Activated CD8-positive, alpha-beta T cell treated with anti-CD3 and anti-CD28 coated beads for 36 hours (primary cell): ENCODE measurements around the gene NUDT14. TPM values are rescaled to one million over a fixed set of nuclear protein-coding genes. Genes with fewer than 3 reads are reported as not detected.

Experiments used
- ATAC-seq: fragments of 200-7000 bp; cut with Tn5 transposase; one replicate; pipeline ENCODE4 v1.10.0; 2021; ENCODE audit warnings: mild to moderate bottlenecking, moderate library complexity
- CTCF ChIA-PET: fragments of 350-600 bp; sonication (Branson Sonifier 250); formaldehyde crosslinking; loops from one replicate; lab custom pipeline; 2021; ENCODE audit warnings: antibody characterized with exemption; lab: Charles Lee
- POLR2A ChIA-PET: fragments of 350-600 bp; sonication (Branson Sonifier 250); formaldehyde crosslinking; loops from one replicate; lab custom pipeline; 2021; ENCODE audit warnings: antibody characterized with exemption; lab: Charles Lee
- DNase-seq: peaks from one replicate; pipeline ENCODE4 v3.0.0-alpha.2; 2020
- H3K27ac Mint-ChIP-seq: one replicate; pipeline ENCODE4 v1.8.0; 2021; ENCODE audit warnings: mild to moderate bottlenecking, mixed read lengths
- H3K27me3 Mint-ChIP-seq: one replicate; pipeline ENCODE4 v1.8.0; 2021; ENCODE audit warnings: mixed read lengths
- H3K36me3 Mint-ChIP-seq: one replicate; pipeline ENCODE4 v1.8.0; 2021; ENCODE audit warnings: low read depth, mixed read lengths
- H3K4me1 Mint-ChIP-seq: one replicate; pipeline ENCODE4 v1.8.0; 2021; ENCODE audit warnings: low read depth, mixed read lengths
- H3K4me3 Mint-ChIP-seq: one replicate; pipeline ENCODE4 v1.8.0; 2021; ENCODE audit warnings: mild to moderate bottlenecking, moderate library complexity, mixed read lengths
- H3K9me3 Mint-ChIP-seq: one replicate; pipeline ENCODE4 v1.8.0; 2021; ENCODE audit warnings: mixed read lengths
- CTCF ChIP-seq: fragments of 200-600 bp; IDR thresholded peaks from one replicate; pipeline ENCODE4 v1.8.0; 2022; ENCODE audit warnings: antibody characterized with exemption, mild to moderate bottlenecking
- intact Hi-C: fragments of 100-400 bp; cut with micrococcal nuclease; formaldehyde crosslinking; loops from one replicate; pipeline ENCODE4 v1.10.0; 2022
- total RNA-seq, 2 experiments: library from RNA; stranded (reverse); gene quantifications; one replicate each; pipeline ENCODE4 v1.2.3, GENCODE V29; 2021

Gene NUDT14
- total RNA-seq, 2 experiments from 2014 or later: 9.3 to 9.7 TPM

DNA sequence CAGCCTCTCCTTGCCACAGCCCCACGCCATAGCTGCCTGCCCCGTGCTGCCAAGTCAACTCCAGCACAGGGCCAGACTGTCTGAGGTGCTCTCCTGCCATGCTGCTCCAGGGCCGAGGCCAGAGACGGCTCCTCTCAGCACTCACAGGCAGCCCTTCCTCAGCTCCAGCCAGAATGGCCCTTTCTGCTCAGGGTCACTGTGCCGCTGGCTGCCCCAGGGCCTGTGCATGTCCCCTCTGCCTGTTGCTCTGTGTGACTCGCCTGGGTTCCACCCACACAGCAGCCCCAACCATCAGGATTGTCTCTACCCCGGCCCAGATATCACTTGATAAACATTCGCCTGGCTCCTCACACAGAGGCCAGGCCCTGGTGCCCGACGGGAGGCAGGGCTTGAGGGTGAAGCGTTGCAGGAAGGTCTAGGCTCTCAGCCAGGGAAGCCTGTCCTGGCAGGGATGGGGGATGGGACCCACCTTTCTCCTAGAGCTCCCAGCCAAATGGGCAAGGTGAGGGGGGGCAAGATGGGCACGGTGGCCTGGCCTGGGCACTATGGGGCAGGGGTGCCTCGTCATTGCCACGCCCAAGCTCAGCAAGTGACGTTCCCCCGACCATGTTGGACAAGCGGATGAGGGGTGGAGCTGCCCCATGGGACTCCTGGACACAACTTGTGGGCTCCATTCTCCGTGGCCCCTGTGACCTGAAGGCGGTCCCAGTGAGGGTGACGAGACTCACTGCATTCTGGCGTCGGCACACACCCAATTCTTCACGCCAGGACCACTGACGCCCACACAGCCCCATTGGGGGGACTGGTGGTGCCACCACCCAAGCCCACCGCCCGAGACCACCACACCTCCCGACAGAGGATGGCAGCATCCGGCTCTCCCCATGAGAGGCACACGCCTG is 39.8 kb upstream of the NUDT14 start:
- ChIA-PET CTCF (no interaction called here), POLR2A (no interaction called here)
- H3K4me3 Mint-ChIP-seq: no peak overlapping the region
- H3K4me1 Mint-ChIP-seq: no peaks in the 10 kb centered on the region
- no peaks in the 10 kb centered on the region for H3K9me3 Mint-ChIP-seq
- peaks cover 4% of the 10 kb centered on the region for H3K36me3 Mint-ChIP-seq
- intact Hi-C loops: no loop called here
- no peak for DNase-seq
- no peak overlapping the region for H3K27ac Mint-ChIP-seq
- TF ChIP-seq CTCF: no peak
- no peak for ATAC-seq
- no peaks in the 10 kb centered on the region for H3K27me3 Mint-ChIP-seq

GRCh38 chr14:105219753-105220152 is 38.6 kb upstream of the NUDT14 start:
- Mint-ChIP-seq H3K9me3 (no peaks in the 10 kb centered on the region), H3K36me3 (peaks cover 4% of the 10 kb centered on the region), H3K4me1 (no peaks in the 10 kb centered on the region), H3K4me3 (no peak overlapping the region), H3K27ac (no peak overlapping the region), H3K27me3 (no peaks in the 10 kb centered on the region)
- DNase-seq: no peak
- POLR2A ChIA-PET: no interaction called here
- intact Hi-C loops: no loop called here
- no peak for ATAC-seq
- TF ChIP-seq CTCF: no peak
- CTCF ChIA-PET: no interaction called here

DNA sequence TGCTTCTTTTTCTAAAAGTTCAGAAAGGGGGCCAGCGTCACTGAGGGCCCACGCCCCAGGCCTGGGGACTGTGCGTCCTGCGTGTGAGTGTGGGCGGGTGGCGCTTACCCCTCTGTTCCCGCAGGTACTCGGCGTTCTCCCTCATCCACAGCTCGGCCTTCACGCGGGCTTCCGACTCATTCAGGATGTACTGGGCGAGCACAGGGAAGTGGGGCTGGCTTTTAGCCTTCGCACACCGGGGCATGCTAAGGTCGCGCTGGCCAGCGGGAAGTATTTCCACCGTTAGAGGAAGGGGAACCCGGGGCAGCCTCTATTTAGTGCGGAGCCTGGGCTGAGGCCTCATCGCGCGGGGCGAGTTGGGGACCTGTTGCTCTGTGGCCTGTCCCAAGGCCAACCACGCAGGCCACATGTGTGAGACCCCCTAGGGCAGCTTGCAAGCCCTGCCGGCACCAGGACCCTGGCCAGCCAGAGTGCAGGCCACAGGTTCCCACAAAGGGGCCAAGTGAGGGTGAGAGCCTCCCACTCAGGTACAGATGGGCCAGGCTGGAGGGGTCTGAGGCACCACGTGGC is 38.0 kb upstream of the NUDT14 start:
- no peaks in the 10 kb centered on the region for H3K4me1 Mint-ChIP-seq
- no peaks in the 10 kb centered on the region for H3K9me3 Mint-ChIP-seq
- H3K36me3 Mint-ChIP-seq: peaks cover 4% of the 10 kb centered on the region
- TF ChIP-seq CTCF: no peak
- intact Hi-C loops: no loop called here
- DNase-seq: no peak
- H3K4me3 Mint-ChIP-seq: no peak overlapping the region
- POLR2A ChIA-PET: no interaction called here
- CTCF ChIA-PET: no interaction called here
- ATAC-seq: no peak
- no peaks in the 10 kb centered on the region for H3K27me3 Mint-ChIP-seq
- H3K27ac Mint-ChIP-seq: no peak overlapping the region

- Mint-ChIP-seq H3K27ac (no peak overlapping the region), H3K27me3 (no peaks in the 10 kb centered on the region), H3K4me1 (no peaks in the 10 kb centered on the region), H3K36me3 (peaks cover 4% of the 10 kb centered on the region), H3K4me3 (no peak overlapping the region), H3K9me3 (no peaks in the 10 kb centered on the region)
- ATAC-seq: no peak
- ChIA-PET CTCF (no interaction called here), POLR2A (no interaction called here)
- TF ChIP-seq CTCF: no peak
- intact Hi-C loops: no loop called here
- no peak for DNase-seq
Observed at GRCh38 chr14:105218611-105219010, 37.5 kb upstream of the NUDT14 start.

GRCh38 chr14:105217774-105218173 is 36.7 kb upstream of the NUDT14 start:
- peaks cover 4% of the 10 kb centered on the region for H3K36me3 Mint-ChIP-seq
- CTCF ChIA-PET: no interaction called here

More at GRCh38 chr14:105217774-105218173, 36.7 kb upstream of the NUDT14 start:
- POLR2A ChIA-PET: no interaction called here
- DNase-seq: no peak
- Mint-ChIP-seq H3K4me1 (no peaks in the 10 kb centered on the region), H3K4me3 (no peak overlapping the region), H3K27me3 (no peaks in the 10 kb centered on the region), H3K9me3 (no peaks in the 10 kb centered on the region), H3K27ac (no peak overlapping the region)
- intact Hi-C loops: no loop called here
- no peak for TF ChIP-seq CTCF
- no peak for ATAC-seq
